Ascending aorta (tissue), 2 donors: ENCODE measurements around the gene GOLGA6C. TPM values are rescaled to one million over a fixed set of nuclear protein-coding genes. Genes with fewer than 3 reads are reported as not detected.
A peak's percentile ranks its signal among the peaks of the same experiment; 100 is the strongest.
"Not testable (repeated sequence)": the region's sequence is repeated elsewhere in the genome, so short reads cannot be mapped to it uniquely, and the experiment has no call there.

Experiments used
- DNase-seq, 2 donors: peaks; one replicate each; pipeline ENCODE4 v3.0.0-alpha.2; 2019; ENCODE audit warnings: low spot score in 2 of 2
- H3K27ac ChIP-seq, 2 donors: fragments of 200-600 bp; sonication (generic); one replicate each; pipeline ENCODE4 v1.5.1; 2016 to 2017; ENCODE audit warnings: mild to moderate bottlenecking in 1 of 2
- H3K27me3 ChIP-seq: fragments of 200-600 bp; sonication (generic); one replicate; pipeline ENCODE4 v1.5.1; 2017
- H3K36me3 ChIP-seq, 2 donors: fragments of 200-600 bp; sonication (generic); one replicate each; pipeline ENCODE4 v1.5.1; 2016
- H3K4me1 ChIP-seq, 2 donors: fragments of 200-600 bp; sonication (generic); one replicate each; pipeline ENCODE4 v1.5.1; 2016 to 2017; ENCODE audit warnings: mild to moderate bottlenecking in 1 of 2
- H3K4me3 ChIP-seq, 2 donors: fragments of 200-600 bp; sonication (generic); one replicate each; pipeline ENCODE4 v1.5.1; 2016 to 2017; ENCODE audit warnings: mild to moderate bottlenecking in 1 of 2
- H3K9me3 ChIP-seq, 2 donors: fragments of 200-600 bp; sonication (generic); one replicate each; pipeline ENCODE4 v1.5.1; 2016
- CTCF ChIP-seq, 3 experiments: fragments of 200-600 bp in 2 of 3; fragments of 450-650 bp in 1 of 3; sonication (generic) in 2 of 3; IDR thresholded peaks; one replicate each; pipeline ENCODE4 v1.5.1; 2016 to 2019; ENCODE audit warnings: antibody characterized with exemption in 3 of 3, mild to moderate bottlenecking in 1 of 3, moderate library complexity in 1 of 3
- intact Hi-C: fragments of 100-400 bp; cut with DNase I; formaldehyde crosslinking; loops from one replicate; pipeline ENCODE4 v1.15.1; 2023
- total RNA-seq: library from RNA; depleted of rRNA; stranded (reverse); fragments of >200 nt; gene quantifications from one replicate; pipeline ENCODE4 v1.1.0, GENCODE V29; 2016

GOLGA6C gene
- total RNA-seq, 1 donor from 2014 or later, result not detected

- H3K4me3 ChIP-seq, H3K36me3 ChIP-seq, H3K4me1 ChIP-seq, H3K27me3 ChIP-seq, H3K9me3 ChIP-seq, DNase-seq, intact Hi-C loops, H3K27ac ChIP-seq: not testable (repeated sequence)
Observed at GRCh38 chr15:75298541-75299310, 40.6 kb downstream of the GOLGA6C start.

GRCh38 chr15:75299311-75299688 is 41.2 kb downstream of the GOLGA6C start:
- TF ChIP-seq CTCF (IDR thresholded peaks at IDR 0.05), result peak; percentile 25 to 61 (median 59)
- H3K4me3 ChIP-seq, H3K4me1 ChIP-seq, H3K27ac ChIP-seq, H3K9me3 ChIP-seq, H3K27me3 ChIP-seq, H3K36me3 ChIP-seq, intact Hi-C loops: not testable (repeated sequence)
- peak in 1 of 2 donors; percentile 72 for DNase-seq

GRCh38 chr15:75300026-75300425 is 41.9 kb downstream of the GOLGA6C start:
- H3K4me1 ChIP-seq, H3K27me3 ChIP-seq, DNase-seq, H3K9me3 ChIP-seq, H3K27ac ChIP-seq, H3K36me3 ChIP-seq, H3K4me3 ChIP-seq: not testable (repeated sequence)
- intact Hi-C loops, result loop anchor here (10.0 kb wide), 1 partner anchor 75 kb away; no protein-coding TSS in a partner anchor

- H3K36me3 ChIP-seq, result no peaks in the 10 kb centered on the region
- H3K9me3 ChIP-seq, result no peaks in the 10 kb centered on the region
- intact Hi-C loops, result loop anchor here (10.0 kb wide), 1 partner anchor 78 kb away; no protein-coding TSS in a partner anchor
- no peak for DNase-seq
- H3K4me1 ChIP-seq, result no peaks in the 10 kb centered on the region
- TF ChIP-seq CTCF (IDR thresholded peaks at IDR 0.05), result no peak
- H3K27ac ChIP-seq, result no peak overlapping the region
- H3K4me3 ChIP-seq, result no peak overlapping the region
- no peaks in the 10 kb centered on the region for H3K27me3 ChIP-seq
Observed at GRCh38 chr15:75302318-75302717, 44.2 kb downstream of the GOLGA6C start.

GRCh38 chr15:75302753-75303152 is 44.6 kb downstream of the GOLGA6C start:
- H3K27me3 ChIP-seq, H3K4me3 ChIP-seq, H3K27ac ChIP-seq, H3K36me3 ChIP-seq, H3K4me1 ChIP-seq, H3K9me3 ChIP-seq, DNase-seq: not testable (repeated sequence)
- intact Hi-C loops, result loop anchor here (10.0 kb wide), 1 partner anchor 78 kb away; no protein-coding TSS in a partner anchor

GRCh38 chr15:75306188-75306587 is 48.1 kb downstream of the GOLGA6C start:
- DNase-seq, result no peak
- Histone ChIP-seq H3K27ac (no peak overlapping the region), H3K27me3 (no peaks in the 10 kb centered on the region), H3K9me3 (no peaks in the 10 kb centered on the region), H3K36me3 (no peaks in the 10 kb centered on the region), H3K4me1 (no peaks in the 10 kb centered on the region), H3K4me3 (no peak overlapping the region)
- intact Hi-C loops, result loop anchor here (10.0 kb wide), 1 partner anchor 81 kb away; no protein-coding TSS in a partner anchor
- TF ChIP-seq CTCF (IDR thresholded peaks at IDR 0.05), result no peak

GRCh38 chr15:75307778-75308390 is 49.8 kb downstream of the GOLGA6C start:
- TF ChIP-seq CTCF (IDR thresholded peaks at IDR 0.05), result peak in 1 of 3 experiments; percentile 9
- H3K9me3 ChIP-seq, result no peaks in the 10 kb centered on the region
- no peak for DNase-seq
- H3K4me1 ChIP-seq, result no peaks in the 10 kb centered on the region
- no peak overlapping the region for H3K27ac ChIP-seq
- H3K4me3 ChIP-seq, result no peak overlapping the region
- no peaks in the 10 kb centered on the region for H3K27me3 ChIP-seq
- no peaks in the 10 kb centered on the region for H3K36me3 ChIP-seq
- intact Hi-C loops, result loop anchor here (10.0 kb wide), 1 partner anchor 83 kb away; no protein-coding TSS in a partner anchor
